Measurements from ENCODE around the gene CDH26.

Gene CDH26

GRCh38 chr20:60011512-60012507 is 53.6 kb downstream of the CDH26 start:
- H3K4me3 ChIP-seq (ENCODE audit: low read depth, low read length) = no peak overlapping the region
- TF ChIP-seq CTCF (IDR thresholded peaks at IDR 0.05; ENCODE audit: low read depth, low read length) = no peak

GRCh38 chr20:60013296-60014139 is 55.3 kb downstream of the CDH26 start:
- TF ChIP-seq CTCF (IDR thresholded peaks at IDR 0.05; ENCODE audit: low read depth, low read length) = no peak

GRCh38 chr20:60016406-60016805 is 58.2 kb downstream of the CDH26 start:
- TF ChIP-seq CTCF (IDR thresholded peaks at IDR 0.05; ENCODE audit: low read depth, low read length) = no peak
- no peak overlapping the region for H3K4me3 ChIP-seq (ENCODE audit: low read depth, low read length)

More at GRCh38 chr20:60013296-60014139, 55.3 kb downstream of the CDH26 start:
- no peak overlapping the region for H3K4me3 ChIP-seq (ENCODE audit: low read depth, low read length)

DNA sequence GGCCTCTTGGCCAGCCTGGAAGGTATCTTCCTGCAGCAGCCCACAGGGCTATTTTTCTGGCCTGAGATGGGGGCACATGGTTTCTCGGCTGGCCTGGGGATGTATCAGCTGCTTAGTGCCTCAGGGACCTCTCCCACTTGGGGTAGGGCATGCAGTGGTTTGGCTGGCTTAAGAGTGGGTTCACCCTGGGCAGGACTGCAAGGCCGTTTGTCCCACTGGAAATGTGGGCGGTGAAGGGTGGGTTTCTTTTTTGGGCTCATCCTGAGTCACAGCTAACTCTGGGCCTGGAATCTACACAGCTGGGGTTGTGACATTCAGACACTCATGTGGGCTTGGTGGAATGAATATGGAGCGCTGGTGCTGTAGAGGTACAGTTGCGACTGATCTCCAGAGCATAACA is 62.0 kb downstream of the CDH26 start:
- H3K4me3 ChIP-seq (ENCODE audit: low read depth, low read length) = no peak overlapping the region
- no peak for TF ChIP-seq CTCF (IDR thresholded peaks at IDR 0.05; ENCODE audit: low read depth, low read length)

DNA sequence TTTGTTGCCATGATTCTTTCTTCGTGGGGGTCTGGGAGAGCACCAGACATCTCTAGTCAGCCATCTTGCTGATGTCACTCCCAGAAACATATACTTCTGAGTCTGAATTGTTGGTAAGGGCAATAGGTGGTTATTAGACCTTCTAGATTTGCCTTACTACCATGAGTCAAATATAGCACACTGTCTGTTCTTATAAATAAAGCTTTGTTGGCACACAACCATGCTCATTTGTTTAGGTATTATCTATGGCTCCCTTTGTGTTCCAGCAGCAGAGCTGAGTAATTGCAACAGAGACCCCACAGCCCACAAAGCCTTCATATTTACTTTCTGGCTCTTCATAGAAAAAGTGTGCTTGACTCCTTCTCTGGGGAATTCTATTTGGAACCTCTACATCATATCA is 62.9 kb downstream of the CDH26 start:
- no peak for TF ChIP-seq CTCF (IDR thresholded peaks at IDR 0.05; ENCODE audit: low read depth, low read length)
- H3K4me3 ChIP-seq (ENCODE audit: low read depth, low read length) = no peak overlapping the region

DNA sequence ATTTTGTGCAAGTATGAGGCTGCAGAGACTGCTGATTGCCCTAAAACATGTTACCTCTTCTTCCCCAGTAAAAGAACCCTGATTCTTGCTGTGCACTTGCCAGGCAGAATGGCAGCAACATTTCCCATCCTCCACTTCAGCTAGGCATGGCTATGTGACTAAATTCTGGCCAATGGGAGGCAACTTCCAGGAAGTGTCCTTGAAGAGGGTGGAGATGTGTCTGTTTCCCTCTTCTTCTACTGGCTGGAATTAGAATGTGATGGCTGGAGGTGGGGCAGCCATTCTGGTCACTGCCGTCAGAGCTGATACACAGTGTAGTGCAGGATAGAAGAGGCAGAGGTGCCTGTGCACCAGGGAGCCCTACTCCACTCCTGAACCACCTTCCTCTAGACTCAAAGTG is 64.6 kb downstream of the CDH26 start:
- no peak overlapping the region for H3K4me3 ChIP-seq (ENCODE audit: low read depth, low read length)
- TF ChIP-seq CTCF (IDR thresholded peaks at IDR 0.05; ENCODE audit: low read depth, low read length) = no peak

Measured in WI38 (cell line).